ENCODE measurements around the gene CYP2U1.
A peak's percentile ranks its signal among the peaks of the same experiment; 100 is the strongest.

CYP2U1 gene

DNA sequence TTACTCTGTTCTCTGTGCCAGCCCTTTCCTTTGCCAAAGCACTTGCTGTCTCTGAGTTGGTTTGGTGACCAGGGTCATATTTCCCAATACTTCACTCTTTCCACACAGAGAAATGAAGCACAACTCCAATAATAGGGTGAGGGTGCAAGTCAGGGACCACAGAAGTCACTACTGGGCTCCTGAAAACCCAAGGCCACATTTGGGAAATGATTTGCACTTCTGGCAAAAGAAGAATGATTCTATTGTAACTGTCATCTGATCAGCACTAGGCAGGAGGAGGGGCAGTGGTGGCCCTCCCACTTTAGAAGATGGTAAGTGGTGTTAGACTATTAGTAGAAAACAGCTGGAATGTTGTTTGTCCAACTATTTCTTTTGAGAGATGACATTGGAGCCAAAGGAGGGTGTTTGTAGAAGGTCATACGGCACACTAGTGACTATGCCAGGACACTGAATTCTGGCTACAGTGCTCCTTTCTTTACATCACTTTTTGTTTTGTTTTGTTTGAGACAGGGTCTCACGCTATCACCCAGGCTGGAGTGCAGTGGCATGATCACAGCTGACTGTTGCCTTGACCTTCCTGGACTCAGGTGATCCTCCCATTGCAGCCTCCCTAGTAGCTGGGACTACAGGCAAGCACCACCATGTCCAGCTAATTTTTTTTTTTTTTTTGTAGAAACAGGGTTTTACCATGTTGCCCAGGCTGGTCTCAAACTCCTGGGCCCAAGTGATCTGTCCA is 47.5 kb downstream of the CYP2U1 start:
- H3K4me3 ChIP-seq (ENCODE audit: low read depth, low read length), result no peak overlapping the region

DNA sequence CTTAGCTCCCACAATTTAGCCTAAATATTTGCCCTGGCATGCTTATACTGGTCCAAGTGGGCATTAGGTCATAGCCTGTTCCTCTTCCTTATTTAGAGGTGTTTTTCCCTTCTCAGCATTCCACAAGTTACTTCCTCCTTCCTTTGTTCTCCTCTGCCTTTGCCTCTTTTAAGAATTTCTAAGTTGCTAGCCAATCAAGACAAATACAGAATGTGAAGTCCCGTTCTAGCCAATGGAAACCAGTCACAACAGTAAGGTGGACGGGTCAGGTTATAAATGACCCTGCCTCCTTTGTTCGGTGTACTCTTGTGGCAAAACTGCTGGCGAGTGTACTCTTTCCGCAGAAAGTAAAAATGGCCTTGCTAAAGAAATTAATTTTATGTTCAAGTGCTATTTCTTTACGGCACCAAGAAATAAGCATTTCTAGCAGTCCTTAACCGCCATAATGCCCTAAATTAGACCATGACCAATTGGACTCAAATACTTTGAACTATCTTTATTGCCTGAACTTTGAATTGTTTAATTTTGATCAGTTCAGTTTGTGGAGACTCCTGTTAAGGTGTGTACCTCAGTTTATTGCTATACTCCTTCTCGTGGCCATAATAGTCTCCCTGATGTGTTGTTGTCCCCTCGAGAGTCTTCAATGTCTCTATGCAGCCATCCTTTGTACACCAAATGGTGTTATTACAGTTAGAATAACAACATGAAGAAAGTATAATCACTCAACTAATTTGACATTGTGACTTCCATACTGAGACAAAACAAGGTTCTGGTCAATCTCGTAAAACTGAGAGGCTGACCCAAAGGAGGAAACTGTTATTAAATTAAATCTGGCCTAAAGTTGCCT is 56.8 kb downstream of the CYP2U1 start:
- no peak overlapping the region for H3K4me3 ChIP-seq (ENCODE audit: low read depth, low read length)

GRCh38 chr4:107988763-107989035 is 57.4 kb downstream of the CYP2U1 start:
- H3K4me3 ChIP-seq (ENCODE audit: low read depth, low read length), result no peak overlapping the region

- H3K4me3 ChIP-seq (ENCODE audit: low read depth, low read length), result peak overlapping the region; percentile 84
These were observed 57.8 kb downstream of the CYP2U1 start for GRCh38 chr4:107989162-107989536.

DNA sequence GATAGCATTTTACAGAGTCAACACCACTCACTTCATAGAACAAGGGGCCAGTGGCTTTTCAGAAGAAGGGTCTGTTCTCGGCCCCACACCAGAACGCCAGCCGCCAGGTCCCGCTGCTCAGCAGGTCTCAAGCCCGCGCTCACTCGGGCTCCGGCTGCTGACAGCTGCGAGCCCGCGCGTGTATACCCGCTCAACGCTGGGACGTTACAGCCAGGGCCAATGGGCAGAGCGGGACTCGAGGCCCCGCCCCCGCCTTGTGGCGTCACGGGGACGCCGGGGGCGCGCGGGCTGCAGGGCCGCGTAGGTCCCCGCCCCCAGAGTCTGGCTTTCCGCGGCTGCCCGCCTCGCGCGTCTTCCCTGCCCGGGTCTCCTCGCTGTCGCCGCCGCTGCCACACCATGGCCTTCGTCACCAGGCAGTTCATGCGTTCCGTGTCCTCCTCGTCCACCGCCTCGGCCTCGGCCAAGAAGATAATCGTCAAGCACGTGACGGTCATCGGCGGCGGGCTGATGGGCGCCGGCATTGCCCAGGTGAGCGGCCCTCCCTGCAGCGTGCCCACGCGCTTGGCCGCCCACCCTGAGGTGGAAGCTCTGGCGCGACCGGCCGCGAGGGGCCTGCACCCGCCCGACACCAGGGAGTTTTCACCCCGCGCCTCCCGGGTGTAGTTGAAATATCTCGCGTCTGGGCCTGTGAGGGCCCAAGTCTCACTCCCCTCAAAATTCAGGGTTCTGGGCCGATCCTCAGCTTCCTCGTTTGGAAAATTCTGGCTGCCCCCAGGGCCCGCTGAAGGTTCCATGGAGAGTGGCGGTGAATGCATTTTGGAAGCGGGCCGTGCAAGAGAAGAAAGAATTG is 58.4 kb downstream of the CYP2U1 start, which contains the start of gene HADH:
Gene HADH, plus strand, starts transcription at position 353 of the 850 bp plus-strand sequence. Its CDS starts 44 bp downstream, at position 397.
- peak within 1 kb of the TSS; percentile 84 for H3K4me3 ChIP-seq (ENCODE audit: low read depth, low read length)

DNA sequence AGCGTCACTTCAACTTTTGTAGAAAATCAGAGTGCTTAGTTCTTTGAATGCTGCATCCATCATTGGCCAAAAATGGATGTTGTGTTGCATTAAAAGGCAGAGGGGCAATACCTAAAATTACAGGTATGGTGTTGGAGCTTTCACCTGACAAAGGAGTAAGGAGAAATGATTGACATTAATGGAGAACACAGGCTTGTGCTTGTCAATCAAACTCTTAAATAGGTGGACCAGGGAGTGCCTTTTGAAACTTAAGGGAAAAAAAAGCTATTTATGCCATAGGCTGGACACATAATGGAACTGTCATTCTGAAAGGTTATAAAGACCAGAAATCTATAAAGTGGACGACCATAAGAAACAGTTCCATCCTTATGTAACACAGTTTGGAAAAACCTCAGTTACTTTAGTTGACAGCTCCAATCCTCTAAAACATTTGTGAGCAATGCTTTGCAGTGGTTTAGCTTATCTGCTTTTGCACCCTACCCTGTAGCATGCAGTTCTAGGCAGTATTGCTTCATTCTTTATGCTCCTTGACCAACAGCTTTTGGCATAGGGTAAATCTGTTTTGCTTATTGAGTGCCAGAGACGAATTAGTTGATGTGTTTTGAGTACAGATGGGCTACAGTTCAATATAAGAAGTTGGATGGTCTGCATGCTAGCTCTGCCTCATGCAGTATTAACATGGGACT is 60.7 kb downstream of the CYP2U1 start:
- no peak overlapping the region for H3K4me3 ChIP-seq (ENCODE audit: low read depth, low read length)

- H3K4me3 ChIP-seq (ENCODE audit: low read depth, low read length), result no peak overlapping the region
These were observed 62.6 kb downstream of the CYP2U1 start for GRCh38 chr4:107993969-107994368.

DNA sequence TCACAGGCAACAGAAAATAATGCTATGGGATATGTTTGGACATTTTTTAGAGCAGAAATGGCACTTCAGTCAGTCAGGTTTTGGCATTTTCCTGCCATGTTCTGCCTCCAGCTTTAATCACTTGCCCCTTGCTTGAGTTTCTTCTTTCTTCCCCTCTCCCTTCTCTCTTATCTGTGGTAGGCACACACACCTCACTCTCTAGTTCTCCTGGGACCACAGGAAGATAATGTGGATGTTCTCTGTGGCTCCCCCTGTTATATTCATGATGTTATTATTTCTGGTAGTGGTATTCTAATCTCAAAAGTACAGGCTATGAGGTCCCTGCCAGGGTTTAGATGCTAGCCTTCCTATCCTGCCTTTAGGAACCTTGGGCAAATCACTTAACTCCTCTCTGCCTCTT is 63.5 kb downstream of the CYP2U1 start:
- H3K4me3 ChIP-seq (ENCODE audit: low read depth, low read length), result no peak overlapping the region

DNA sequence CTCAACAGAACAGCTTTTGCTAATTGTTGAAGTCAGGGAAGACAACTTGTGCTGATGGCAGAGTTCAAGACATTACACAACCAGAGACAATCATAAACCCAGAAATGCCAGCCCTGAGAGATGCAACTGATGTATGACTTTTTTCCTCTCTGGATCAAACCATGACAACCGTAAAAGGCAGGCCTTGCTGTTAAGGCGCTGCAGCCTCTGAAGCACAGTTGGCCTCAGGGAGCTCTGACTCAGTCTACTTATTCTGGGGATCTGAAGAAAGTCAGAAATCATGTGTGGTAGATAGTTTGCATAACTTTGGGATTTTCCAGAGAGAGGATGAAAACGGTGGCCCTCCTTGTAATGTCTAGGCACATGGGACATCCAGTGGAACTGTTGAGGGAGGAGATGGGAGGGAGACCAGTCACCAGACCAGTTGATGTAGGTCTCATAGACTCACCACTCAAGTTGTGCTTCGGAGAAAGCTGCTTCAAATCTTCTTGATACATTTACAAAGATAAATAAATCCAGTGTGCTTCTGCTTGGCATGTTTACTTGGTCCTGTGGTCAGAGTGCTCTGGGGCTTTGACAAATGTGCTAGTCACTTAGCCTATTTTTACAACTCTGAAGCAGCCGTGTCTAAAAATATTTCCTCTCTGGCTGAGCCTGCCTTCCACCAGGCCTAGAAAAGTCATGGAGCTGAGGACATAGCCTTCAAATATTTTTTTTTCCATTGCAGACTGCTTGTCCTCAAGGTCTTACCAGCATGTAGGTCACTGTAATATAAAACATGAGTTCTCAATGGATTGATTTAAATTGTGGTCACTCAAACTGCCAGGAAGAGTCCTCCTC is 65.8 kb downstream of the CYP2U1 start:
- H3K4me3 ChIP-seq (ENCODE audit: low read depth, low read length), result no peak overlapping the region

GRCh38 chr4:107997794-107998193 is 66.4 kb downstream of the CYP2U1 start:
- H3K4me3 ChIP-seq (ENCODE audit: low read depth, low read length), result no peak overlapping the region

DNA sequence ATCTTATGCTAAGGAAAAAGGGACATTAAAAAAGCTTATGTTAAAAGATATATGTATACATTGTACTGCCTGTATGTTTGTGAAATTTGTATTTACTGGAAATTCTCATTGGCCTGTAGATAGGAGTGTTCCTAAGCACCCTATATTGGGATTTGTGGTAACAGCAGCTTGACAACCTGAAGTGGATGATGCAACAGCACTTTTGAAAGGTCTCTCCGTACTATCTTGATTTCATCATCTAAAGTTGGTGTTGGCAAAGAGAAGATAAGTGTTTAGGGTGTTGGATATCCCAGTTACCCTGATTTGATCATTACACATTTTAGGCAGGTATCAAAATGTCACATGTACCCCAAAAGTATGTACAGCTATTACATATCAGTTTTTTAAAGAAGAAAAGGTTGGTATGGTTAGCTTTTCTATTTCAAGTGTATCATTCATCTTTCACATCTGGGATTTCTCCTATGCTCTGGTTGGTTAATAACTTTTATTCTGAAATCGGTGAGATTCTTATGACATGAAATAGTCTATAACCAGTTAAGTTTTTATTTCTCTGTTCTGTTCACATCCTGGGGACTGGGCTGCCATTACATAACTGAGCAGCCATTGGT is 68.7 kb downstream of the CYP2U1 start:
- H3K4me3 ChIP-seq (ENCODE audit: low read depth, low read length), result no peak overlapping the region

DNA sequence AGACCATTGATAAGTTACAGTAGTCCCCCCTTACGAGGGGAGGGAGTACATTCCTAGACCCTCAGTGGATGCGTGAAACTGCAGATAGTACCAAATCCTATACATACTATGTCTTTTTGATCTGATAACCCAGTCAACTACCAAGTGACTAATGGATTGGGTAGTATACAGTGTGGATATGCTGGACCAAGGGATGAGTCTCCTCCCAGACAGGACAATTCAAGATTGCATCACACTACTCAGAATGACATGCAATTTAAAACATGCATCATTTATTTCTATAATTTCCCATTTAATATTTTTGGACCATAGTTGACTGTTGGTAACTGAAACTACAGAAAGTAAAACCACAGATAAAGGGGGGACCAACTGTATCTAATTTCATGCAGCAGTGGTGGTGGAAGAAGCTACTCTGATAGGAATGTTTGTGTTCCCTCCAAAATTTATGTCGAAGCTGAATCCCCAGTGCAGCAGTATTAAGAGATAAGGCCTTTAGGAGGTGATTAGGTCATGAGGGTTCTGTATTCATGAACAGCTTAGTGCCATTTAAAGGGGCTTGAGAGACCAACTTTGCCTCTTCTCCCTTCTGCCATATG is 70.3 kb downstream of the CYP2U1 start:
- no peak overlapping the region for H3K4me3 ChIP-seq (ENCODE audit: low read depth, low read length)

Data from iPS-11a (cell line).